Measurements from ENCODE around the gene DLK1. TPM values are rescaled to one million over a fixed set of nuclear protein-coding genes. Genes with fewer than 3 reads are reported as not detected.

DLK1 gene
- total RNA-seq (ENCODE audit: low replicate concordance): 0.09 TPM in 1 of 2 replicates, not detected in the other

- DNase-seq (ENCODE audit: low read depth): no peak
- H3K4me3 ChIP-seq (ENCODE audit: low read depth, low read length): no peak within 1 kb of the TSS
- no peak for TF ChIP-seq CTCF (IDR thresholded peaks at IDR 0.05; ENCODE audit: insufficient read depth, low read length)
Measured at GRCh38 chr14:100726550-100727085, at the start of gene DLK1. DLK1 (plus strand) TSS chr14:100726892; CDS start chr14:100727069, 177 bp downstream.

- TF ChIP-seq CTCF (IDR thresholded peaks at IDR 0.05; ENCODE audit: insufficient read depth, low read length): no peak
- no peak overlapping the region for H3K4me3 ChIP-seq (ENCODE audit: low read depth, low read length)
- peak; percentile 12 for DNase-seq (ENCODE audit: low read depth)
Measured at GRCh38 chr14:100677152-100677551, 49.5 kb upstream of the DLK1 start.

GRCh38 chr14:100677554-100678468 is 48.9 kb upstream of the DLK1 start:
- no peak for TF ChIP-seq CTCF (IDR thresholded peaks at IDR 0.05; ENCODE audit: insufficient read depth, low read length)
- no peak overlapping the region for H3K4me3 ChIP-seq (ENCODE audit: low read depth, low read length)
- DNase-seq (ENCODE audit: low read depth): peak; percentile 80

- peak; percentile 31 for DNase-seq (ENCODE audit: low read depth)
- TF ChIP-seq CTCF (IDR thresholded peaks at IDR 0.05; ENCODE audit: insufficient read depth, low read length): no peak
Measured at GRCh38 chr14:100678469-100678828, 48.2 kb upstream of the DLK1 start.

GRCh38 chr14:100679153-100679552 is 47.5 kb upstream of the DLK1 start:
- no peak for TF ChIP-seq CTCF (IDR thresholded peaks at IDR 0.05; ENCODE audit: insufficient read depth, low read length)
- H3K4me3 ChIP-seq (ENCODE audit: low read depth, low read length): no peak overlapping the region
- DNase-seq (ENCODE audit: low read depth): no peak

More at GRCh38 chr14:100678469-100678828, 48.2 kb upstream of the DLK1 start:
- no peak overlapping the region for H3K4me3 ChIP-seq (ENCODE audit: low read depth, low read length)

- no peak overlapping the region for H3K4me3 ChIP-seq (ENCODE audit: low read depth, low read length)
- peak; percentile 19 for TF ChIP-seq CTCF (IDR thresholded peaks at IDR 0.05; ENCODE audit: insufficient read depth, low read length)
- peak; percentile 62 for DNase-seq (ENCODE audit: low read depth)
Measured at GRCh38 chr14:100679707-100680438, 46.8 kb upstream of the DLK1 start.
